GM18519 (cell line): ENCODE results near the gene CDH11.

Experiments used
- ATAC-seq: cut with Tn5 transposase; IDR thresholded peaks from one replicate; pipeline ENCODE4 v1.9.1; 2021; ENCODE audit warnings: mild to moderate bottlenecking, moderate library complexity; ENCODE audit not compliant: unreplicated experiment, low FRiP score

Gene CDH11

GRCh38 chr16:65041667-65042066 is 80.2 kb downstream of the CDH11 start:
- ATAC-seq: no peak

DNA sequence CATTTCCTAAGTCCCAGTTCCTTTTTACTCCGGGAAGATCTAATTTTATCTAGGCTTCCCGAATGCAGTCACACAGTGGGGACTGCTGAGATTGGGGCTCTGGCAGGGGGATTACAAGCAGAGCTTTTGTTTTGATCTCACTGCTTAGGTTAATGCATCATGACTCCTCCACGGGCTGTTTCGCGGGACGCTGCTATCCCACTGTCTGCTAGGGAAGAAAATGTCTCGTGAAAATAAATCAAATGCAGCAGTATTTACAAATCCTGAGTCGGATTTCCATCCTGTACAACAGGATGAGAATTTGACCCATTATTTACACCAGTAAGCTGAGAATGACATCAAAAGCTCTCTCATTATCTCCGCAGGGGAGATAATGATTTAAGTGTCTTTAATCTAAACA is 83.8 kb downstream of the CDH11 start:
- no peak for ATAC-seq

DNA sequence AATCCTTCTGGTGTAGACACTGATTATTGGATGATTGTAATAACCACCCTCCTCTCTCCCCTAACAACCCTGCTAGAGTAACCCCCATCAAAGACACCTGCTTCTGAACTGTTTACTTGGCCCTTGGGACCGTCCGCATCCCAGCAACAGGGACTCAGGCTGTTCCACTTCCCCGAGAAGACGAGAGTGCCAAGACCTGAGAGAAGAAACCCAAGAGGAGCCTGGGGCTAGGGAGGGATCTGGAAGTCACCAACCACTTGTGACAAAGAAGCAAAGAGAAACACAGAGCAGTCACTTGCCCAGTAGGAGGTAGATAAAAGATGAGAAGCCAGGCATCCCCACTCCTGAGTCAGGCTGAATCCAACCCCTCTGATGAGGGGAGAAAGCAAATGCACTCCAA is 84.3 kb downstream of the CDH11 start:
- no peak for ATAC-seq

DNA sequence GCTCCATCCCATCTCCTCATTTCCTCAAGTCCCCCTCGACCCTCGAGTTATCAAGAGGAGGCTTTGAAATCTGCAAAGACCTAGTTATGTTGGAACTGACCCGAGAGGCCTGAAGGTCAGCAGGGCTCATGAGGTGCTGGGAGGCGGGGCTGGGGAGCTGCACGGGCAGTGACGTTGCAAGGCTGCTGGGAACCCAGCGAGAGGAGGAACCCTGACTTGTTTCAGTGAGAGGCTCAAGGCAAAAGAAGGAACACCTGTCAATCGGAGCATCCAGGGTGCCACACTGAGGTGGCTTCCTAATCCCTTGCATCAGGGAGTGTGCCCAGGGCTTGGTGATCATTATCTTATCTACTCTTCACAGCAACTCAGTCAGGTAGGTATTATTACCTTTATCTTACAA is 86.9 kb downstream of the CDH11 start:
- ATAC-seq: no peak

GRCh38 chr16:65032387-65032786 is 89.5 kb downstream of the CDH11 start:
- no peak for ATAC-seq

GRCh38 chr16:65024767-65025178 is 97.1 kb downstream of the CDH11 start:
- ATAC-seq: no peak

DNA sequence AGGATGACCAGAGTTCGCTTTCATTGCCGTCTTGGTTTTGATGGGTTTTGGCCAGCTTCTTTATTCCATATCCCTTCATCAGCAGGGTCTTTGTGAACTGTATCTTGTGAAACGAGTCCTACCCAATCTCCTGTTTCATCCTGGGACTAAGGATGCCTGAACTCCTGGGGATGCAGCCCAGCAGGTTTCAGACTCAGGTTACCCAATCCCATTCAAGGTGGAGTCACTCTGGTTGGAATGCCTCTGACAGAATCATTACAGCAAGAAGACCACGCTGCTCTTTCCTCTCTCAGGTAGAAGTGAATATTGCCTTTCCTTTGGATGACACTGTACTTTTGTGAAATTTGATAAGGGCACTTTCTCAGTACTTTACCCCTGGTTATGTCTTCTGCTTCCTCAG is 98.1 kb downstream of the CDH11 start:
- ATAC-seq: no peak

GRCh38 chr16:65021852-65022595 is 99.8 kb downstream of the CDH11 start:
- ATAC-seq: no peak

GRCh38 chr16:65016754-65017153 is 105.1 kb downstream of the CDH11 start:
- ATAC-seq: no peak

- ATAC-seq: no peak
These were observed 106.3 kb downstream of the CDH11 start for GRCh38 chr16:65015599-65015998.

- no peak for ATAC-seq
These were observed 109.5 kb downstream of the CDH11 start for GRCh38 chr16:65012357-65012756.

- ATAC-seq: no peak
These were observed 111.7 kb downstream of the CDH11 start for GRCh38 chr16:65010125-65010524.

- ATAC-seq: no peak
These were observed 116.2 kb downstream of the CDH11 start for GRCh38 chr16:65005696-65006095.

DNA sequence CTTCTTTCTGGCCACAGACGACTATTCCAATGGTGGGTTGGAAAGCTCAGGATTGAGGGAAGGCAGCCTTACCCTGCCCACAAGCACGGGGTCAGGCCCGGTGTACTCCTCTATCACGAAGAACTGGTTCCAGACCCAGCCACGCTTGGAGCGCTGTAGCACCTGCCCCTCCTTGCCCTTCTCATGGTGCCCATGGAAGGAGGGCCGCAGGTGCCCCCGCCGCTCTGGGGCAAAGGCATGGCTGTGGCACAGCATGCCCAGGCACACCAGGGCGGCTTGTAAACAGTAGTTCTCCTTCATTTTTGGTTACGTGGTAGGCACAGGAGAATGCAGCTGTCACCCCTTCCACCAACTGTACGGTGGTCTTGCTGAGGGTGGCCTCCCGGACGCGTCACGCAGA is 117.3 kb downstream of the CDH11 start:
- no peak for ATAC-seq

DNA sequence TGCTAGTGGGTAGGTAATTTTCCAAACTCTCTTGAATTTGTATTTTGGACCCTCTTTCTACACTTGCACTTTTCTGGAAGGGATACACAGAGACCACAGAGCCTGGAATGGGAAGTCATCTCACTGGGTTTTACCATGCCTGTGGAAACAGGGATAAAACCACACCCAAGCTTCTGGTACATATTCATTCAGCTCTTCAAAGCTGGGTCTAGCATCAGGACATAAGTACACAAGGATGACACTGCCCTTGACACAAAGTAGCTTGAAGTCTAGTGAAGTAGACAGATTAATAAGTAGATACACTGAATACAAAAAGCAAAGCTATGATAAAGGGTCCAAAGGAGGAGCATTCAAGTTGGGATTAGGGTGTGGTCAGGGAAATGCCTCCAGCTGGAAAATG is 118.2 kb downstream of the CDH11 start:
- ATAC-seq: no peak

DNA sequence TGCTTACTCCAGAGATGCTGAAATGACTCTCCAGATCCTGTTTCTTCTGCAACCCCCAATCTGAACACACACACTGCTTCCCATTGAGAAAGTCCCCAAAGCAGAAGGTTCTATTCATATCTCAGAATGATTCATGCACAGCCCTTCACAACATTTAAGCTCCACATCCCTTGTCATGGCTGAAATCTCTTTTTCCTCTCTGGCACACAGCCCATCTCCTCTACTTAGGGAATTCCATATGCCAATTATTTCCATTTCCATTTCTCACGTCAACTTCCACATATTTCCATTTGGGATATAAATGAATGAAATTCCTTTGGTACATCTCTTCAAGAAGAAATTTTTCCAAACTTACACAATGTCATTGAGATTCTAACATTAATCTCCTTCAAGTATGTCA is 119.6 kb downstream of the CDH11 start:
- ATAC-seq: no peak

- no peak for ATAC-seq
These were observed 121.2 kb downstream of the CDH11 start for GRCh38 chr16:65000654-65001053.

GRCh38 chr16:64997751-64998150 is 124.1 kb downstream of the CDH11 start:
- no peak for ATAC-seq

GRCh38 chr16:64997121-64997520 is 124.7 kb downstream of the CDH11 start:
- no peak for ATAC-seq

DNA sequence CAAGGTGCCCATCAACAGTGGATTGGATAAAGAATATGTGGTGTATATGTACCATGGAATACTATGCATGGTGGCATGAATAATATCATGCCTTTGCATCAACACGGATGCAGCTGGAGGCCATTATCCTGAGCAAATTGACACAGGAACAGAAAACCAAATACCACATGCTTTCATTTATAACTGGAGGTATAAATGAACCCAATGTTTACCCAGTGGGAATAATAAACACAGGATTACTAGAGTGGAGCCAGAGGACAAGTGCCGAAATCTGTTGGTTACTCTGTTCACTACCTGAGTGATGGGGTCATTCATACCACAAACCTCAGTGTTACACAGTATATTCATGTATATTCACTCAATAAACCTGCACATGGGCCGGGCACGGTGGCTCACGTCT is 125.2 kb downstream of the CDH11 start:
- ATAC-seq: no peak

- ATAC-seq: no peak
These were observed 128.4 kb downstream of the CDH11 start for GRCh38 chr16:64993464-64993863.

- no peak for ATAC-seq
These were observed 130.9 kb downstream of the CDH11 start for GRCh38 chr16:64991001-64991400.

- no peak for ATAC-seq
These were observed 131.8 kb downstream of the CDH11 start for GRCh38 chr16:64990101-64990500.
